Stimulated activated CD4-positive, alpha-beta T cell treated with anti-CD3 and anti-CD28 coated beads, TNF-alpha, amount 100 ng/mL, for 4 hours (primary cell): ENCODE measurements around the gene TLN1.
A peak's percentile ranks its signal among the peaks of the same experiment; 100 is the strongest.

Source experiments
- DNase-seq, 3 experiments: peaks; one replicate each; pipeline ENCODE4 v3.0.0-alpha.2; 2020; ENCODE audit warnings: low read depth in 3 of 3

Gene TLN1

GRCh38 chr9:35753466-35753865 lies 21.5 kb upstream of the TLN1 start:
- no peak for DNase-seq

DNA sequence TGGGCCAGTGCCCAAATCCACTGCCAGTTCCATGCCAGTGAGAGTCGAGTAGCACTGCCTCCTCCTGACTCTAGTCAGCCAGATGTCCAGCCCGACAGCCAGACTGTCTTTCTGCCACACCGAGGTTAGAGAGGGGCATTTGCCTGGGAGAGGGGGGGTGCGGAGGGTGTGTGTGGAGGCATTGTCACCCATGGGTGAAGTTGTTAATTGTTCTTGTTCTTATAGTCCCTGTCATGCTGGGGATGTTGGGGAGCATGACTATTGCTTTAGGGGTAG lies 18.2 kb upstream of the TLN1 start:
- DNase-seq: no peak

- peak in 1 of 3 experiments; percentile 27 for DNase-seq
Observed at GRCh38 chr9:35749515-35750255, 17.7 kb upstream of the TLN1 start.

GRCh38 chr9:35748858-35749514 lies 17.0 kb upstream of the TLN1 start, which contains the start of the genes GBA2 and RGP1:
GBA2 (minus strand) TSS chr9:35749228; CDS start chr9:35748704, 524 bp downstream.
RGP1 (plus strand) TSS chr9:35749287; CDS start chr9:35749756, 469 bp downstream.
- peak in 2 of 3 experiments; percentile 29 to 49 for DNase-seq

GRCh38 chr9:35748242-35748857 lies 16.4 kb upstream of the TLN1 start:
- DNase-seq: no peak

- no peak for DNase-seq
Observed at GRCh38 chr9:35746583-35746982, 14.6 kb upstream of the TLN1 start.

- DNase-seq: no peak
Observed at GRCh38 chr9:35745569-35745968, 13.6 kb upstream of the TLN1 start.

DNA sequence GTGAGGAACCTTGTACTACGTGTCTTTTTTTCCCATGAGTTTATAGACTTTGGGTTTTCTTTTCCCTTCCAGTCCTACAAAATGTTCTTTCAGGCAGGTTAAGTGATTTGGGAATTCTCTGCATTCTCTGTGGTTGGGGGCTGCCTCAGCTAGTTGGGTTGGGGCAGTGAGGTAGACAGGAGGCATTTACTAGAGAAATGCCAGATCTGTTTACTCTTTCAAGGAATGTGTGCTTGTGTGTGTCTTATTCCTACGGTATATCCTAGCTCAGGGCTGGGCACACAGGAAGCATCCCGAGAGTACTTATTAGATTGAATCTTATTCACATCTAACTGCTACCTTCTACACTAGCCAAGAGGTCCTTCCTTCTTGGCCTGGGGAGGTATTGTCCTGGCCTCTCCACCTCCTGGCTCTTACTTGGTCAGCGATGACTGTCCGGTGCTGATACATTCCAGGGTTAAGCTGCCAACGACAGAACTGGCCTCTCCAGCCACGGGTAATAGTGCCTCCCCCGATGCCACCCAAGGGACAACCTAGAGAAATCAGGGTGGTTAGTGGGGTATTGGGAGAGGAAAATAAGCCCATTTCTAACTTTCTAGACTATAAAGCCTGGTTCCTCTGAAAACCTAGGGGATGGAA lies 12.0 kb upstream of the TLN1 start:
- no peak for DNase-seq

- DNase-seq: no peak
Observed at GRCh38 chr9:35743452-35743851, 11.5 kb upstream of the TLN1 start.

DNA sequence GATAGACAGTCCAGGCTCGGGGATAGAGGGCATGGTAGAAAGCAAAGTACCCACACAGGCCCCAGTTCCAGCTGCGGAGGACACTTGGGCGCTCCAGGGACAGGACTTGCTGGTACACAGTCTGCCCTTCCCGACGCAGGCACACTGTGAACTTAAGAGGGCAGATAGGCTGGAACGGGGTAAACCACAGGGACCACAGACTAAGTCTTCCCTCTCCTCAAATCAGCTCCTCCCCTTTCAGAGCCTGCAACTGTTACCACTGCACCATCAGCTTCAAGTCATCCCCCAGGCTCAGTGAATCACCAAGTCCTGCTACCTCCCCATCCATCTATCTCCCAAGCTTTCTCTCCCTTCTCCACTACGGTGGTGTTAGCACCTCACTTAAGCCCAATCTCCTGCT lies 9.7 kb upstream of the TLN1 start:
- DNase-seq: no peak

- no peak for DNase-seq
Observed at GRCh38 chr9:35740243-35740642, 8.2 kb upstream of the TLN1 start.

DNA sequence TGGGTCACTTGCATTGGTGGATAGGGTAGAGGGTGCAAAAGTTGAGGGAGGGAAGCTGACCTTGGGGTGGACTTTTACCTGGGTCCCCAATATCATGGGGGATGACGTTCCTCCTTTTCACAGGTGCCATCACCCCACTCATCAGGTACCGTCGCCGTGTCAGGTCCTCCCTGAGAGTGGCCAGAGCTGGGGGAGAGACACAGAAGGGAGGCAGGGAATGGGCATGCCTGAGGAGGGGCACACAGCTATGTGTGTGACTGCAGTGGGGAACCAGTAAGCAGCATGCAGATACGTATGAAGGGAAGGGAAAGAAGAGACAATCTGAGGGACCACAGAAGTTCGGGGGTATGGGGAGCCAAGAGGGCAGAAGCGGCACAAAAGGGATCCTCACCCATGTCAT lies 6.9 kb upstream of the TLN1 start:
- no peak for DNase-seq

GRCh38 chr9:35738186-35738585 lies 6.2 kb upstream of the TLN1 start:
- no peak for DNase-seq

DNA sequence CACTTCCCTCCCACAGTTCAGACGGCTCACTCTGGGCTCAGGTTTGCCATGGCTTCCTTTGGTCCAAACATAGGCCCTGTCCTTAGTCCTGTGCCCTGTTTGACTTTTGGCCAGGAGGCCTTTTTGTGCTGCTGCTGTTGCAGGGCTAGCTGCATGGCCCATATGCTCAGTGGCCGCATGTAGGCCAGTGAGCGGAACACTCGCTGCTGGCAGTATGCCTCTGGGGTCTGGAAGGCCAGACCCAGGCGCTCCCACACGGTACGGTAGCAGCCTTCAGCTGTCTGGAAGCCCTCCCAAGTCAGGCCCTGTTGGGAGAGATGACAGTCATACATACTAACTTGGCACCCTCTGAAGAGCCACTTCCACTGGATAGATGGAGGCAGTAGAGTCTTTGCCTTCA lies 5.1 kb upstream of the TLN1 start:
- DNase-seq: no peak

DNA sequence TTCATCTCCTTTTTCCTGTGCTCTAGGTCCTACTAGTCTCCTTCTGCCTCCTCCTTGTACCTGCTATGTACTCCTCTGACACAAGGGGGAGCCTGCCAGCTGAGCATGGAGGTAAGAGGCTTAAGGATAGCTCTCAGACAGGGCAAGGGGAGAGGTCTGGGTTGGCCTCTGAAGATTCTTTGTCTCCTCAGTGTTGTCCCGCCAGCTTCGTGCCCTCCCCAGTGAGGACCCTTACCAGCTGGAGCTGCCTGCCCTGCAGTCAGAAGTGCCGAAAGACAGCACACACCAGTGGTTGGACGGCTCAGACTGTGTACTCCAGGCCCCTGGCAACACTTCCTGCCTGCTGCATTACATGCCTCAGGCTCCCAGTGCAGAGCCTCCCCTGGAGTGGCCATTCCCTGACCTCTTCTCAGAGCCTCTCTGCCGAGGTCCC lies 4.2 kb upstream of the TLN1 start:
- peak; percentile 29 to 45 (median 45) for DNase-seq

DNA sequence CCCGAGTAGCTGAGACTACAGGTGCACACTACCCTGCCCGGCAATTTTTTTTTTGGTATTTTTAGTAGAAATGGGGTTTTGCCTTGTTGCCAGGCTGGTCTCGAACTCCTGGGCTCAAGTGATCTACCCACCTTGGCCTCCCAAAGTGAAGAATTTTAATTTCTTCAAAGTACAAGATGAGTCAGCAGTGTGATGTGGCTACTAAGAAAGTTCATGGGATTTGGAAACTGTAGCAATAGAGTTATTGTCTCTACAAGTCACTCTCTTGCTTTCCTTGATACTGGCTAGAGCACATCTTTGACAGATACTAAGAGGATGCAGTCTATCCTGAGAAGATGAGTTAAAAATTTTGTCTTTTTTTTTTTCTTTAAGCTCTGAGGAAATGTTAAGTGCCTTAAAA lies 2.1 kb upstream of the TLN1 start:
- DNase-seq: no peak

DNA sequence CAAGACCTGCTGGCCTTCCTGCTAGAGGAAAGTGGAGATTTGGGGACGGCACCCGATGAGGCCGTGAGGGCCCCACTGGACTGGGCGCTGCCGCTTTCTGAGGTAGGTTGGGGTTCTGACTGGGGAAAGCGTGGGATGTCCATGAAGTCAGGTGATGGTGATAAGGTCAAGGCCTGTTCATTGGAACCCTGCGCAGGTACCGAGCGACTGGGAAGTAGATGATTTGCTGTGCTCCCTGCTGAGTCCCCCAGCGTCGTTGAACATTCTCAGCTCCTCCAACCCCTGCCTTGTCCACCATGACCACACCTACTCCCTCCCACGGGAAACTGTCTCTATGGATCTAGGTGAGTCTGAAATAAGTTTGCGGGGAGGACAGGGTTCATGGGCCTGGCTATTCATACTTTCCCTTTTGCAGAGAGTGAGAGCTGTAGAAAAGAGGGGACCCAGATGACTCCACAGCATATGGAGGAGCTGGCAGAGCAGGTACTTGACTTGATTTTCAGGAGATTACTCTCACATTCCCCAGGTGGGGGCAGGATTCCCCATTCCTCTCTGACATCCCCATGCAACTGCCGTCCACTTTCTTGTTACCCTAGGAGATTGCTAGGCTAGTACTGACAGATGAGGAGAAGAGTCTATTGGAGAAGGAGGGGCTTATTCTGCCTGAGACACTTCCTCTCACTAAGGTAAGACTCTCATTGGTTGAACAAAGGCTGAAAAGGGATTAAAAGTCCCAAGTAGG lies 976 bp upstream of the TLN1 start:
- no peak for DNase-seq

GRCh38 chr9:35731415-35732184 lies 395 bp downstream of the TLN1 start:
- no peak for DNase-seq

DNA sequence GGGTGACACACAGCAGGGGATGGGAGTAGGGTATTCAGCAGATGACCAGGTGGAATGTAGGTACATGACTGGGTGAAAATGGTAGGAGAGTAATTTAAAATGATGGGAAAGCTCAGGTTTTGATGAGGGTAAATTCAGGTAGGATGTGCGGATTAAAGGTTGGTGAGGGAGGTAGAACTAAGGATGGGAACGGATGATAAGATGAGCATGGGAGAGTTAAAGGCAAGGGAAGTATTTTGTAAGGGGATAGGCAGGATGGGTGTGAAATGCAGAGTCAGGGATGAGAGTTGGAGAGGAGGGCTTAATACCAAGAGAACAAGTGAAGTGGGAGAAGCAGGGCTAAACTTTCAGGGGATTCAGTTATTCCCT lies 1.5 kb downstream of the TLN1 start:
- DNase-seq: no peak

GRCh38 chr9:35729700-35730485 lies 2.1 kb downstream of the TLN1 start:
- DNase-seq: no peak
